Vagina (tissue), 2 donors: ENCODE measurements around the gene LCMT2. TPM values are rescaled to one million over a fixed set of nuclear protein-coding genes. Genes with fewer than 3 reads are reported as not detected.

ENCODE experiments used
- DNase-seq, 2 donors: peaks; one replicate each; pipeline ENCODE4 v3.0.0-alpha.2; 2017; ENCODE audit errors: extremely low spot score in 2 of 2
- H3K27ac ChIP-seq: fragments of 200-600 bp; sonication (generic); one replicate; pipeline ENCODE4 v1.5.1; 2019
- H3K27me3 ChIP-seq: fragments of 200-600 bp; sonication (generic); one replicate; pipeline ENCODE4 v1.5.1; 2019
- H3K36me3 ChIP-seq, 2 donors: fragments of 200-600 bp; sonication (generic); one replicate each; pipeline ENCODE4 v1.5.1; 2017 to 2019
- H3K4me1 ChIP-seq: fragments of 200-600 bp; sonication (generic); one replicate; pipeline ENCODE4 v1.5.1; 2019
- H3K4me3 ChIP-seq, 2 donors: fragments of 200-600 bp; sonication (generic); 1 replicate in 1 of 2; 2 replicates in 1 of 2; pipeline ENCODE4 v1.5.1; 2016 to 2019
- H3K9me3 ChIP-seq: fragments of 200-600 bp; sonication (generic); one replicate; pipeline ENCODE4 v1.5.1; 2019
- POLR2A ChIP-seq, 2 donors: fragments of 450-650 bp; IDR thresholded peaks; one replicate each; pipeline ENCODE4 v1.6.1; 2017; ENCODE audit warnings: antibody characterized with exemption in 2 of 2, mild to moderate bottlenecking in 2 of 2, moderate library complexity in 2 of 2
- POLR2AphosphoS5 ChIP-seq, 2 donors: sonication (generic); formaldehyde crosslinking; IDR thresholded peaks; one replicate each; pipeline ENCODE4 v1.9.0; 2017; ENCODE audit warnings: antibody characterized with exemption in 2 of 2, mild to moderate bottlenecking in 2 of 2, low read depth in 1 of 2; ENCODE audit not compliant: insufficient read depth in 1 of 2
- intact Hi-C: fragments of 100-400 bp; cut with DNase I; formaldehyde crosslinking; loops from one replicate; pipeline ENCODE4 v1.15.1; 2023
- total RNA-seq: library from RNA; depleted of rRNA; stranded (reverse); fragments of >200 nt; gene quantifications from one replicate; pipeline ENCODE4 v1.2.3, GENCODE V29; 2016
- TF ChIP-seq, protein P1 (sequence below), 3 experiments: fragments of 450-650 bp in 2 of 3; fragments of 200-600 bp in 1 of 3; sonication (generic) in 1 of 3; IDR thresholded peaks; one replicate each; pipeline ENCODE4 v1.5.1; 2017 to 2019; ENCODE audit warnings: antibody characterized with exemption in 3 of 3, mild to moderate bottlenecking in 2 of 3, moderate library complexity in 2 of 3

Gene LCMT2
- total RNA-seq, 1 donor from 2014 or later, result 5.4 TPM

DNA sequence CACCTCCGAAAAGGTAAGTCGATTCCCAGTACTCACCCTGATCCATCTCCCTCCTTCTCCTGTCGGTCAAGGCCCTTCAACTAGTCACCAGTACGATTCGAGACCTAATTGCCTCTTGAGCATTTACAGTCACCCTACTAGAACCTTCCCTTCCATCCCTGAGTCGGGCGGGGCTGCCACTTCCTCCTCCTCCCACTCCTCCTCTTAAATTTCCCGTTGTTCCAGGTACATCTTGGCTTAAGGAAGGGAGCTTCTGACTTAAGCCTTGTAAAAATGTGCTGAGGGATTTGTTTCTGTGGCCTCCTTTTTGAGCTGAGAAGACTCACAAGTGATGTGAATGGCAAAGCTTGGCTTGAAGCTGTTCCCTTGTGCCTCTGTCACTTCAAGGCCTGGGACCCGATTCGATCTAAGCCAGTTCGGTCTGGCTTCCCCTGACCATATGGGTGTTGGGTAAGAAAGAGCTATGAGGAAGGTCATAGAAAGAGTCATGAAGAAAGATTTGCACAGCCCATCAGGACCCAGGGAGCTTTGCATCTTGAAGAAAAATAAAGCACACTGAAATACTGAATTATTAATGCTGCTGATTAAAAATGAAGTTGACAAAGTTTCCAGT lies 28.1 kb downstream of the LCMT2 start, which contains the start of gene TGM7:
TGM7 (minus strand) TSS at position 51 of the 613 bp plus-strand sequence.
- no peak for DNase-seq

DNA sequence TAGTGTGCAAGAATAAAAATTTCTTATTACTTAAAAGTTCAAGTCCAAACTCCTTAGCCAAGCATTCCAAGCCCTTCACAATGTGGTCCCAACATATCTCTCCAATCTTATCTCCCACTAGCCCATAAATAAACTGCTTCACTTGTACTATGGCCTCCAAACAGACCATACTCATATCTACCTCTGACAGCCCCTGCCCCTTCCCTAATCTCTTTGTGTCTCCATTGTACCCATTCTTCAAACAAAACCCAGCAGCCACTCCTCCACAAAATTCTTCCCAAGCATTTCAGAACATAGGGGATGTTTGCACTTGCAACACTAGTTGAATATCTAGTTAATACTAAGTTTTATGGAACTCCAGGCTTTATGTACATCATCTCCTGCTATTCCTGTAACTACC lies 30.5 kb downstream of the LCMT2 start:
- Histone ChIP-seq H3K27ac (no peak overlapping the region), H3K9me3 (no peaks in the 10 kb centered on the region), H3K36me3 (no peaks in the 10 kb centered on the region), H3K27me3 (no peaks in the 10 kb centered on the region), H3K4me1 (no peaks in the 10 kb centered on the region), H3K4me3 (no peak overlapping the region)
- no peak for DNase-seq
- no peak for TF ChIP-seq POLR2A (IDR thresholded peaks at IDR 0.05)
- intact Hi-C loops, result no loop called here

More for the DNA sequence above, 28.1 kb downstream of the LCMT2 start, which contains the start of gene TGM7:
- intact Hi-C loops, result no loop called here
- Histone ChIP-seq H3K27ac (no peak within 1 kb of the TSS), H3K36me3 (no peaks in the 10 kb centered on the region), H3K4me1 (no peaks in the 10 kb centered on the region), H3K27me3 (no peaks in the 10 kb centered on the region), H3K4me3 (no peak within 1 kb of the TSS), H3K9me3 (no peaks in the 10 kb centered on the region)
- no peak for TF ChIP-seq POLR2AphosphoS5 (IDR thresholded peaks at IDR 0.05; ENCODE audit: insufficient read depth in 1 of 2, low read depth in 1 of 2)
- no peak for TF ChIP-seq POLR2A (IDR thresholded peaks at IDR 0.05)
- TF ChIP-seq, protein P1, sequence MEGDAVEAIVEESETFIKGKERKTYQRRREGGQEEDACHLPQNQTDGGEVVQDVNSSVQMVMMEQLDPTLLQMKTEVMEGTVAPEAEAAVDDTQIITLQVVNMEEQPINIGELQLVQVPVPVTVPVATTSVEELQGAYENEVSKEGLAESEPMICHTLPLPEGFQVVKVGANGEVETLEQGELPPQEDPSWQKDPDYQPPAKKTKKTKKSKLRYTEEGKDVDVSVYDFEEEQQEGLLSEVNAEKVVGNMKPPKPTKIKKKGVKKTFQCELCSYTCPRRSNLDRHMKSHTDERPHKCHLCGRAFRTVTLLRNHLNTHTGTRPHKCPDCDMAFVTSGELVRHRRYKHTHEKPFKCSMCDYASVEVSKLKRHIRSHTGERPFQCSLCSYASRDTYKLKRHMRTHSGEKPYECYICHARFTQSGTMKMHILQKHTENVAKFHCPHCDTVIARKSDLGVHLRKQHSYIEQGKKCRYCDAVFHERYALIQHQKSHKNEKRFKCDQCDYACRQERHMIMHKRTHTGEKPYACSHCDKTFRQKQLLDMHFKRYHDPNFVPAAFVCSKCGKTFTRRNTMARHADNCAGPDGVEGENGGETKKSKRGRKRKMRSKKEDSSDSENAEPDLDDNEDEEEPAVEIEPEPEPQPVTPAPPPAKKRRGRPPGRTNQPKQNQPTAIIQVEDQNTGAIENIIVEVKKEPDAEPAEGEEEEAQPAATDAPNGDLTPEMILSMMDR (IDR thresholded peaks at IDR 0.05), result no peak

DNA sequence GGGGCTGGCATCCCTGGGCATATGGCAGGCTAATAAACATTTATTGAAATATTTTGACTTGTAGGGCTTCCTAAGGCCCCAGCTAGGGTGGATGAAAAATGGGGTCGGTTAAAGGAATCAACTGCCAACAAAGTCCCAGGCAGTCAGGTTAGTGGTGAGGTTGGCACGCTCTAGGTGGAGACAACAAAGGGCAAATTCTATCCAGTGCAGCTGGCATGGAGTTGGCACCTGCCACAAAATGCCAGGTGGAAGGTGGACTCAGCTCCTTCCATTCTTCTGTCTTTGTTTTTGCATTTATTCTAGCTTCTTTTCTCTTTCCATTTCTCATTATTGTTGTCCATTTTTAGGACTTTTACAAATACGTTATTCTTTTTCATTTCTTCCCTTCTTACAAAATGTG lies 31.0 kb downstream of the LCMT2 start:
- Histone ChIP-seq H3K27ac (no peak overlapping the region), H3K4me3 (no peak overlapping the region), H3K36me3 (no peaks in the 10 kb centered on the region), H3K27me3 (no peaks in the 10 kb centered on the region), H3K9me3 (no peaks in the 10 kb centered on the region), H3K4me1 (no peaks in the 10 kb centered on the region)
- no peak for DNase-seq
- intact Hi-C loops, result no loop called here
- TF ChIP-seq POLR2AphosphoS5 (IDR thresholded peaks at IDR 0.05; ENCODE audit: insufficient read depth in 1 of 2, low read depth in 1 of 2) (no peak), POLR2A (IDR thresholded peaks at IDR 0.05) (no peak)
- TF ChIP-seq, protein P1 (IDR thresholded peaks at IDR 0.05), result no peak

DNA sequence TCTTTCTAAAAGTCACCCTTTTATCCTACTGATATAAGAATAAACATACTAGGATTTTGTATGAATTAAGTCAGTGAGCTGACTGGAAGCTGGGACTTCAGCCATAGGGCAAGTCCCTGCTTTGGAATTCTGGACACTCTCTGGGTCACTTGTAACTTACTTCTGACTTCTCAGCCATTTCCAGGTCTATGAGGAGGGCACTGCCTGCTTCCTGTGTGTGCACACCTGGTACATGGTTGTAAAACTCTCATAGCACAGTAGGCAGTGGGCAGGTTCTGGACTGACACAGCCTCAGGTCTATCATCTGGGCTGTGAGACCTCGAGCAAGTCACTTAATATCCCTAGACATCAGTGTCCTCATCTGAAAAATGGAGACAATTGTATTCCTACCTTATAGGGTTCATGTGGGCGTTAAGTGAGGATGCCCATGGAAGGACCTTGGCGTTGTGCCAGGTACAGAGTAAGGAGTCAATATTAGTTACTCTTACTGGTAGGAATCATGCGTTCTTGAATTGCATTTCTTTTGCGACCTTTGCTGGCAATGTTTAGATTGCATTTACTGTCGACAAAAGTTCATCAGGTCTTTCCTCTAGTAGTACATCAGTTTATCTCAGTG lies 36.2 kb downstream of the LCMT2 start:
- no peak for TF ChIP-seq POLR2A (IDR thresholded peaks at IDR 0.05)
- TF ChIP-seq, protein P1 (IDR thresholded peaks at IDR 0.05), result no peak
- TF ChIP-seq POLR2AphosphoS5 (IDR thresholded peaks at IDR 0.05; ENCODE audit: insufficient read depth in 1 of 2, low read depth in 1 of 2), result no peak
- intact Hi-C loops, result no loop called here

DNA sequence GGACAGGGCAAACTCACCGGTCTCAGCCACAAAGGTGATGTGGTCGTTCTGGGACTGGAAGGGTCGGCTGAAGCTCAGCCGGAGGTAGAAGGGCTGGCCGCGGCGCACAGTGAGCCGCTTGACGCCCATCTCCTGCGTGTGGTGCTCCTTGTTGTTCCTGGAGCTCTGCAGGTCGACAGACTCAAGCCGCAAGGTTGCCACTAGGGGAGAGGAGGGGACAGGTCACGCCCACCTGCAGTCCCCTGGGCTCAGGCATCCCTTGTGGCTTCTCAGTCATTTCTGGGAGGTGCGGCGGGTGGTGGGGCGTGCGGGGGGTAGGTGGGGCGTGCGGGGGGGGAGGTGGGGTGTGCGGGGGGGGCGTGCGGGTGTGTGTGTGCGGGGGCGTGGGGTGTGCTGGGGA lies 36.9 kb downstream of the LCMT2 start:
- Histone ChIP-seq H3K27ac (no peak overlapping the region), H3K9me3 (no peaks in the 10 kb centered on the region), H3K4me1 (peaks cover 5% of the 10 kb centered on the region), H3K4me3 (no peak overlapping the region), H3K27me3 (no peaks in the 10 kb centered on the region), H3K36me3 (no peaks in the 10 kb centered on the region)
- TF ChIP-seq POLR2AphosphoS5 (IDR thresholded peaks at IDR 0.05; ENCODE audit: insufficient read depth in 1 of 2, low read depth in 1 of 2), result no peak
- TF ChIP-seq, protein P1 (IDR thresholded peaks at IDR 0.05), result no peak
- no peak for TF ChIP-seq POLR2A (IDR thresholded peaks at IDR 0.05)
- intact Hi-C loops, result loop anchor here (2.0 kb wide), 1 partner anchor 15 kb away; no protein-coding TSS in a partner anchor
- no peak for DNase-seq

More for the DNA sequence above, 36.2 kb downstream of the LCMT2 start:
- DNase-seq, result no peak
- peaks cover 5% of the 10 kb centered on the region for H3K4me1 ChIP-seq
- H3K27ac ChIP-seq, result no peak overlapping the region
- H3K27me3 ChIP-seq, result no peaks in the 10 kb centered on the region
- no peak overlapping the region for H3K4me3 ChIP-seq
- H3K9me3 ChIP-seq, result no peaks in the 10 kb centered on the region
- H3K36me3 ChIP-seq, result no peaks in the 10 kb centered on the region
